IMR-90 (cell line): ENCODE measurements around the gene ZNF584. TPM values are rescaled to one million over a fixed set of nuclear protein-coding genes. Genes with fewer than 3 reads are reported as not detected.
"Not testable (repeated sequence)": the region's sequence is repeated elsewhere in the genome, so short reads cannot be mapped to it uniquely, and the experiment has no call there.

Experiments used
- ATAC-seq: fragments of 200-7000 bp; cut with Tn5 transposase; 2 replicates; pipeline ENCODE4 v1.9.1; 2020; ENCODE audit warnings: low read depth, mild to moderate bottlenecking, moderate library complexity
- BruUV-seq: library from RNA; stranded (reverse); fragments of 400-500 nt; replicated peaks from 2 replicates; lab custom pipeline; 2021; lab: Mats Ljungman, UMichigan
- CTCF ChIA-PET: fragments of 300-600 bp; formaldehyde crosslinking; extraction: SDS; loops from one replicate; lab custom pipeline; 2021; ENCODE audit warnings: antibody characterized with exemption; lab: Yijun Ruan, JAX
- POLR2A ChIA-PET: fragments of 300-600 bp; sonication (Branson Sonifier 250); formaldehyde crosslinking; loops from one replicate; lab custom pipeline; 2022; ENCODE audit warnings: antibody characterized with exemption; ENCODE audit not compliant: unreplicated experiment; lab: Charles Lee
- DNase-seq: peaks from one replicate; pipeline ENCODE4 v3.0.0; 2013
- H2AFZ ChIP-seq: replicated peaks from 2 replicates; pipeline ENCODE3; 2013; ENCODE audit warnings: low read length, mild to moderate bottlenecking; ENCODE audit not compliant: poor library complexity
- H2AK5ac ChIP-seq: 2 replicates; pipeline ENCODE4 v1.6.1; 2013; ENCODE audit warnings: low read depth, low read length, inconsistent platforms
- H2AK9ac ChIP-seq: replicated peaks from 2 replicates; pipeline ENCODE3; 2013; ENCODE audit warnings: mild to moderate bottlenecking, low read depth, low read length, moderate library complexity; ENCODE audit not compliant: poor library complexity
- H2BK120ac ChIP-seq: 2 replicates; pipeline ENCODE4 v1.6.1; 2013; ENCODE audit warnings: low read depth, low read length, inconsistent platforms
- H2BK15ac ChIP-seq: 3 replicates; pipeline ENCODE4 v1.6.1; 2013; ENCODE audit warnings: low read depth, low read length, inconsistent platforms
- H2BK20ac ChIP-seq: 2 replicates; pipeline ENCODE4 v1.6.1; 2013; ENCODE audit warnings: low read depth, mild to moderate bottlenecking, inconsistent platforms, low read length, moderate library complexity
- H2BK5ac ChIP-seq: 2 replicates; pipeline ENCODE4 v1.6.1; 2013; ENCODE audit warnings: mild to moderate bottlenecking, low read depth, low read length, inconsistent platforms; ENCODE audit not compliant: poor library complexity, severe bottlenecking
- H3K14ac ChIP-seq: replicated peaks from 2 replicates; pipeline ENCODE4 v1.6.1; 2013; ENCODE audit warnings: low read depth, low read length, inconsistent platforms
- H3K18ac ChIP-seq: 2 replicates; pipeline ENCODE4 v1.6.1; 2013; ENCODE audit warnings: low read depth, low read length, control low read depth
- H3K23ac ChIP-seq: 2 replicates; pipeline ENCODE4 v1.6.1; 2013; ENCODE audit warnings: low read depth, low read length, inconsistent platforms
- H3K27ac ChIP-seq: 2 replicates; pipeline ENCODE4 v1.5.1; 2013; ENCODE audit warnings: mild to moderate bottlenecking, control low read depth, low read length; ENCODE audit not compliant: insufficient read depth
- H3K27me3 ChIP-seq: 2 replicates; pipeline ENCODE4 v1.6.1; 2013; ENCODE audit warnings: low read length; ENCODE audit not compliant: control insufficient read depth, insufficient read depth
- H3K36me3 ChIP-seq: 2 replicates; pipeline ENCODE4 v1.6.1; 2013; ENCODE audit warnings: low read length, mixed read lengths; ENCODE audit not compliant: control insufficient read depth, insufficient read depth
- H3K4ac ChIP-seq: 2 replicates; pipeline ENCODE4 v1.6.1; 2013; ENCODE audit warnings: low read depth, low read length, inconsistent platforms
- H3K4me1 ChIP-seq: 2 replicates; pipeline ENCODE4 v1.6.1; 2013; ENCODE audit warnings: low read length, mixed read lengths; ENCODE audit not compliant: control insufficient read depth, insufficient read depth
- H3K4me2 ChIP-seq: 2 replicates; pipeline ENCODE4 v1.6.1; 2013; ENCODE audit warnings: low read depth, mild to moderate bottlenecking, control low read depth, low read length, moderate library complexity
- H3K4me3 ChIP-seq: 2 replicates; pipeline ENCODE4 v1.5.1; 2013; ENCODE audit warnings: low read depth, mild to moderate bottlenecking, control low read depth, low read length, moderate library complexity; ENCODE audit not compliant: insufficient read depth
- H3K56ac ChIP-seq: 2 replicates; pipeline ENCODE4 v1.6.1; 2013; ENCODE audit warnings: low read length, inconsistent platforms; ENCODE audit not compliant: insufficient read depth; ENCODE audit errors: extremely low read depth
- H3K79me1 ChIP-seq, 2 experiments: 2 replicates each; pipeline ENCODE4 v1.6.1; 2013; ENCODE audit warnings: low read length in 2 of 2, inconsistent platforms in 1 of 2, low read depth in 1 of 2
- H3K9ac ChIP-seq: 2 replicates; pipeline ENCODE4 v1.6.1; 2013; ENCODE audit warnings: low read depth, low read length, control low read depth
- H3K9me1 ChIP-seq: 2 replicates; pipeline ENCODE4 v1.6.1; 2013; ENCODE audit warnings: low read length, inconsistent platforms; ENCODE audit not compliant: insufficient read depth
- H3K9me3 ChIP-seq: 2 replicates; pipeline ENCODE4 v1.6.1; 2013; ENCODE audit warnings: low read length; ENCODE audit not compliant: control insufficient read depth, insufficient read depth
- H4K20me1 ChIP-seq: 2 replicates; pipeline ENCODE4 v1.6.1; 2013; ENCODE audit warnings: low read length, inconsistent platforms; ENCODE audit not compliant: insufficient read depth
- H4K5ac ChIP-seq: 2 replicates; pipeline ENCODE4 v1.6.1; 2013; ENCODE audit warnings: mild to moderate bottlenecking, low read depth, low read length, control low read depth
- H4K8ac ChIP-seq, 2 experiments: 2 replicates each; pipeline ENCODE4 v1.6.1; 2013; ENCODE audit warnings: low read depth in 2 of 2, low read length in 2 of 2, control low read depth in 1 of 2, inconsistent platforms in 1 of 2
- H4K91ac ChIP-seq: 2 replicates; pipeline ENCODE4 v1.6.1; 2013; ENCODE audit warnings: low read depth, low read length, inconsistent platforms; ENCODE audit not compliant: insufficient read depth
- whole genome bisulfite sequencing, 2 experiments: methylation state at CpG; one replicate each; pipeline versions ENCODE4 v1.1.5 to v1.1.7; 2013; ENCODE audit warnings: missing lambda C conversion rate in 2 of 2; ENCODE audit not compliant: insufficient read length in 1 of 2; ENCODE audit errors: extremely low coverage in 2 of 2; 5-methylcytosine and 5-hydroxymethylcytosine counted together
- dilution Hi-C: fragments of 300-500 bp; cut with HindIII; formaldehyde crosslinking; loops from one replicate; pipeline ENCODE4 v1.14.3; 2018; ENCODE audit warnings: low sequenced_read_pairs; ENCODE audit not compliant: unreplicated experiment
- in situ Hi-C: fragments of 300-500 bp; cut with MboI; formaldehyde crosslinking; loops from 3 replicates; pipeline ENCODE4 v1.14.3; 2019; ENCODE audit warnings: low sequenced_read_pairs, inconsistent platforms, mixed read lengths
- intact Hi-C: fragments of 100-400 bp; cut with micrococcal nuclease; formaldehyde crosslinking; loops from 2 replicates; pipeline ENCODE4 v1.10.0; 2022
- polyA plus RNA-seq, 3 experiments: library from polyadenylated mRNA; depleted of rRNA; stranded (reverse); fragments of >200 nt; gene quantifications; 2 replicates each; pipeline ENCODE4 v1.2.3, GENCODE V29; 2012; ENCODE audit warnings: low replicate concordance in 1 of 3
- total RNA-seq: library from RNA; depleted of rRNA; stranded (reverse); fragments of >200 nt; gene quantifications from 2 replicates; pipeline ENCODE4 v1.2.3, GENCODE V29; 2012

ZNF584 gene
- total and polyA plus RNA-seq, 2 of the 4 experiments (the other 2 are of a cell fraction) = 11.6 to 15.4 TPM

DNA sequence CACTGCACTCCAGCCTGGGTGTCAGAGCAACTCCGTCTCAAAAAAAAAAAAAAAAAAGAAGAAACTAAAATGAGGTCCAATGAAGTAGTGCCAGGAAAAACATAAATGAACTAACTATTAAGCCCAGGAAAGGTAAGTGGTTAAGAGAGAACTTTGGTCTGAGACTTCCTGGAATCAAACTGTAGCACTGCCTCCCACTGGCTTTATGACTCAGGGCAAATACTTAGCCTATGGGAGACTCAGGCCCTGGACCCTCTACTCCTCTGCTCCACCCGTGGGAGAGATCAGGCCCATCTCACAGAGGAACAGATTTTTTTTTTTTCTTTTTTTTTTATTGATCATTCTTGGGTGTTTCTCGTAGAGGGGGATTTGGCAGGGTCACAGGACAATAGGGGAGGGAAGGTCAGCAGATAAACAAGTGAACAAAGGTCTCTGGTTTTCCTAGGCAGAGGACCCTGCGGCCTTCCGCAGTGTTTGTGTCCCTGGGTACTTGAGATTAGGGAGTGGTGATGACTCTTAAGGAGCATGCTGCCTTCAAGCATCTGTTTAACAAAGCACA lies 4.5 kb upstream of the ZNF584 start:
- intact Hi-C loops, H4K20me1 ChIP-seq, ATAC-seq, dilution Hi-C loops, H4K91ac ChIP-seq, DNase-seq, H3K4ac ChIP-seq, H3K27ac ChIP-seq, H2BK120ac ChIP-seq, H3K18ac ChIP-seq, H4K5ac ChIP-seq, H3K4me2 ChIP-seq, H3K56ac ChIP-seq, H3K4me3 ChIP-seq, H2AK5ac ChIP-seq, H3K36me3 ChIP-seq, POLR2A ChIA-PET, in situ Hi-C loops, H3K9ac ChIP-seq, H3K27me3 ChIP-seq, H2BK20ac ChIP-seq, CTCF ChIA-PET, H4K8ac ChIP-seq, H2BK15ac ChIP-seq, H3K23ac ChIP-seq, H3K9me3 ChIP-seq, H2AK9ac ChIP-seq, H2AFZ ChIP-seq, H3K14ac ChIP-seq, H2BK5ac ChIP-seq, BruUV-seq: not testable (repeated sequence)
- Histone ChIP-seq H3K4me1 (peaks cover 11% of the 10 kb centered on the region), H3K79me1 (peaks cover 19 to 36% of the 10 kb centered on the region in 2 experiments), H3K9me1 (peaks cover 10% of the 10 kb centered on the region)
- no CpG with 5 or more reads among the region's 5 CpGs for WGBS, 2 experiments
